ENCODE measurements around the gene CLIP3. TPM values are rescaled to one million over a fixed set of nuclear protein-coding genes. Genes with fewer than 3 reads are reported as not detected.

Gene CLIP3
- total and polyA plus RNA-seq, 2 of the 13 experiments (the other 11 are each of a cell fraction or from before 2014, with no cell fraction given), result 0.15 to 1.2 TPM

DNA sequence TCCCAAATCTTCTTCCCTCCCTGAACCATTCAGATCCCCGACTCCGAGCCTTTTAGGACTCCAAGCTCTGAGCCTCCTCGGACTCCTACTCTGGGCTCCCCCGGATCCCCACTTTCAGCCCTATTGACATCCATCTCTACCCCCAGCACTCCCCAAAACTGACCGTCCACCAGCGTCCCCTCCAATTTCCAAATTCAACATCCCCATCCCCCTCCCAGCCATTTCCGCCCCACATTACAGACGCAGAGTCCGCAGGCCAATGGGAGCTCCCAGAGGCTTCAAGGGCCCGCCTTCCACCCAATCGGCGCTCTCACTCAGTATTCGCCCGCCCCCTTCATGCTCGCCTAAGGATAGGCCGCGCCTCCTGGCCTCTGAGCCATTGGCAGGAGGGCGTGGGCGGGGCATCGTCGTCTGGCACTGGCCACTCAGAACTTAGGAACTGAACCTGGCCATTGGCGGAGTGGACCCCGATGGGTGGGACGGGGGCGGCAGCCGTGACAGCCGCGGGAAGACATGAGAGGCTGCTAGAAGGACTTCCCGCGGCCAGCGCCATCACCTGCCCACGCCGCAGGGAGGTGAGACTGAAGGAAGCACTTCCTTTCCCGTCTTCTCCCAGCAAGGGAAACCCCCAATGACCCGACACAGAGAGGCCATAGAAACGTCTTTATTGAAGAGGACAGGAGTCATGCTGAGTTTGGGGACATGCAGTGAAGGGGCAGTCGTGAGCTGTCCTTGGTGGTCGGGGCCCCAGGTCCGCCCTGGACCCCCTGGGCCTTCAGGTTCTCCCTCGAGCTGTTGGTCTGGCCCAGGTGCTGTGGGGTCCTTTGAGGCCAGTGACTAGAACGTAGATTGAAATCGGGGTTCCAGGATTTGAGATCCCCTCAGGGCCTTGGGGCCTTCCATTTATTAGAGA is 18.4 kb downstream of the CLIP3 start, which contains the start of gene ALKBH6 (continued):
- TF ChIP-seq, protein P1, sequence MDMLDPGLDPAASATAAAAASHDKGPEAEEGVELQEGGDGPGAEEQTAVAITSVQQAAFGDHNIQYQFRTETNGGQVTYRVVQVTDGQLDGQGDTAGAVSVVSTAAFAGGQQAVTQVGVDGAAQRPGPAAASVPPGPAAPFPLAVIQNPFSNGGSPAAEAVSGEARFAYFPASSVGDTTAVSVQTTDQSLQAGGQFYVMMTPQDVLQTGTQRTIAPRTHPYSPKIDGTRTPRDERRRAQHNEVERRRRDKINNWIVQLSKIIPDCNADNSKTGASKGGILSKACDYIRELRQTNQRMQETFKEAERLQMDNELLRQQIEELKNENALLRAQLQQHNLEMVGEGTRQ (IDR thresholded peaks at IDR 0.05; ENCODE audit: low read depth, low read length), result no peak
- TF ChIP-seq, protein P1 (CRISPR knock-in tag; IDR thresholded peaks at IDR 0.05; ENCODE audit: borderline replicate concordance), result no peak
- TF ChIP-seq EEA1 (CRISPR knock-in tag; IDR thresholded peaks at IDR 0.05; ENCODE audit: borderline replicate concordance), result no peak
- no peak for TF ChIP-seq FOXA3 (CRISPR knock-in tag; IDR thresholded peaks at IDR 0.05)
- TF ChIP-seq KLF16 (CRISPR knock-in tag; IDR thresholded peaks at IDR 0.05), result no peak
- TF ChIP-seq ZNF333 (CRISPR knock-in tag; IDR thresholded peaks at IDR 0.05; ENCODE audit: borderline replicate concordance), result no peak
- no peak for TF ChIP-seq ERF (CRISPR knock-in tag; IDR thresholded peaks at IDR 0.05)
- TF ChIP-seq HMG20B (CRISPR knock-in tag; conservative IDR thresholded peaks at IDR 0.05), result no peak
- TF ChIP-seq ZSCAN12 (CRISPR knock-in tag; IDR thresholded peaks at IDR 0.05), result no peak
- no peak for TF ChIP-seq CENPX (CRISPR knock-in tag; IDR thresholded peaks at IDR 0.05)
- no peak for TF ChIP-seq HHEX (CRISPR knock-in tag; IDR thresholded peaks at IDR 0.05)
- no peak for TF ChIP-seq ZMAT3 (CRISPR knock-in tag; conservative IDR thresholded peaks at IDR 0.05)
- TF ChIP-seq XBP1 (CRISPR knock-in tag; IDR thresholded peaks at IDR 0.05), result no peak
- TF ChIP-seq MTA3 (CRISPR knock-in tag; IDR thresholded peaks at IDR 0.05), result no peak
- no peak for TF ChIP-seq ZNF557 (CRISPR knock-in tag; IDR thresholded peaks at IDR 0.05)
- TF ChIP-seq ATF7 (IDR thresholded peaks at IDR 0.05), result no peak
- TF ChIP-seq ATF7 (CRISPR knock-in tag; IDR thresholded peaks at IDR 0.05), result no peak
- no peak for TF ChIP-seq ZNF441 (CRISPR knock-in tag; IDR thresholded peaks at IDR 0.05; ENCODE audit: borderline replicate concordance)
- TF ChIP-seq, protein P2, sequence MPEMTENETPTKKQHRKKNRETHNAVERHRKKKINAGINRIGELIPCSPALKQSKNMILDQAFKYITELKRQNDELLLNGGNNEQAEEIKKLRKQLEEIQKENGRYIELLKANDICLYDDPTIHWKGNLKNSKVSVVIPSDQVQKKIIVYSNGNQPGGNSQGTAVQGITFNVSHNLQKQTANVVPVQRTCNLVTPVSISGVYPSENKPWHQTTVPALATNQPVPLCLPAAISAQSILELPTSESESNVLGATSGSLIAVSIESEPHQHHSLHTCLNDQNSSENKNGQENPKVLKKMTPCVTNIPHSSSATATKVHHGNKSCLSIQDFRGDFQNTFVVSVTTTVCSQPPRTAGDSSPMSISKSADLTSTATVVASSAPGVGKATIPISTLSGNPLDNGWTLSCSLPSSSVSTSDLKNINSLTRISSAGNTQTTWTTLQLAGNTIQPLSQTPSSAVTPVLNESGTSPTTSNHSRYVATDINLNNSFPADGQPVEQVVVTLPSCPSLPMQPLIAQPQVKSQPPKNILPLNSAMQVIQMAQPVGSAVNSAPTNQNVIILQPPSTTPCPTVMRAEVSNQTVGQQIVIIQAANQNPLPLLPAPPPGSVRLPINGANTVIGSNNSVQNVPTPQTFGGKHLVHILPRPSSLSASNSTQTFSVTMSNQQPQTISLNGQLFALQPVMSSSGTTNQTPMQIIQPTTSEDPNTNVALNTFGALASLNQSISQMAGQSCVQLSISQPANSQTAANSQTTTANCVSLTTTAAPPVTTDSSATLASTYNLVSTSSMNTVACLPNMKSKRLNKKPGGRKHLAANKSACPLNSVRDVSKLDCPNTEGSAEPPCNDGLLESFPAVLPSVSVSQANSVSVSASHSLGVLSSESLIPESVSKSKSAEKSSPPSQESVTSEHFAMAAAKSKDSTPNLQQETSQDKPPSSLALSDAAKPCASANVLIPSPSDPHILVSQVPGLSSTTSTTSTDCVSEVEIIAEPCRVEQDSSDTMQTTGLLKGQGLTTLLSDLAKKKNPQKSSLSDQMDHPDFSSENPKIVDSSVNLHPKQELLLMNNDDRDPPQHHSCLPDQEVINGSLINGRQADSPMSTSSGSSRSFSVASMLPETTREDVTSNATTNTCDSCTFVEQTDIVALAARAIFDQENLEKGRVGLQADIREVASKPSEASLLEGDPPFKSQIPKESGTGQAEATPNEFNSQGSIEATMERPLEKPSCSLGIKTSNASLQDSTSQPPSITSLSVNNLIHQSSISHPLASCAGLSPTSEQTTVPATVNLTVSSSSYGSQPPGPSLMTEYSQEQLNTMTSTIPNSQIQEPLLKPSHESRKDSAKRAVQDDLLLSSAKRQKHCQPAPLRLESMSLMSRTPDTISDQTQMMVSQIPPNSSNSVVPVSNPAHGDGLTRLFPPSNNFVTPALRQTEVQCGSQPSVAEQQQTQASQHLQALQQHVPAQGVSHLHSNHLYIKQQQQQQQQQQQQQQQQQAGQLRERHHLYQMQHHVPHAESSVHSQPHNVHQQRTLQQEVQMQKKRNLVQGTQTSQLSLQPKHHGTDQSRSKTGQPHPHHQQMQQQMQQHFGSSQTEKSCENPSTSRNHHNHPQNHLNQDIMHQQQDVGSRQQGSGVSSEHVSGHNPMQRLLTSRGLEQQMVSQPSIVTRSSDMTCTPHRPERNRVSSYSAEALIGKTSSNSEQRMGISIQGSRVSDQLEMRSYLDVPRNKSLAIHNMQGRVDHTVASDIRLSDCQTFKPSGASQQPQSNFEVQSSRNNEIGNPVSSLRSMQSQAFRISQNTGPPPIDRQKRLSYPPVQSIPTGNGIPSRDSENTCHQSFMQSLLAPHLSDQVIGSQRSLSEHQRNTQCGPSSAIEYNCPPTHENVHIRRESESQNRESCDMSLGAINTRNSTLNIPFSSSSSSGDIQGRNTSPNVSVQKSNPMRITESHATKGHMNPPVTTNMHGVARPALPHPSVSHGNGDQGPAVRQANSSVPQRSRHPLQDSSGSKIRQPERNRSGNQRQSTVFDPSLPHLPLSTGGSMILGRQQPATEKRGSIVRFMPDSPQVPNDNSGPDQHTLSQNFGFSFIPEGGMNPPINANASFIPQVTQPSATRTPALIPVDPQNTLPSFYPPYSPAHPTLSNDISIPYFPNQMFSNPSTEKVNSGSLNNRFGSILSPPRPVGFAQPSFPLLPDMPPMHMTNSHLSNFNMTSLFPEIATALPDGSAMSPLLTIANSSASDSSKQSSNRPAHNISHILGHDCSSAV (CRISPR knock-in tag; IDR thresholded peaks at IDR 0.05; ENCODE audit: borderline replicate concordance), result no peak
- TF ChIP-seq, protein P3, sequence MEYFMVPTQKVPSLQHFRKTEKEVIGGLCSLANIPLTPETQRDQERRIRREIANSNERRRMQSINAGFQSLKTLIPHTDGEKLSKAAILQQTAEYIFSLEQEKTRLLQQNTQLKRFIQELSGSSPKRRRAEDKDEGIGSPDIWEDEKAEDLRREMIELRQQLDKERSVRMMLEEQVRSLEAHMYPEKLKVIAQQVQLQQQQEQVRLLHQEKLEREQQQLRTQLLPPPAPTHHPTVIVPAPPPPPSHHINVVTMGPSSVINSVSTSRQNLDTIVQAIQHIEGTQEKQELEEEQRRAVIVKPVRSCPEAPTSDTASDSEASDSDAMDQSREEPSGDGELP (IDR thresholded peaks at IDR 0.05; ENCODE audit: borderline replicate concordance, low read depth), result no peak; the same call in 1 of the 2 replicates

Data from HepG2 (cell line).